Activated CD4-positive, alpha-beta T cell treated with anti-CD3 and anti-CD28 coated beads, Interleukin-2, amount 50 U/mL, for 24 hours (primary cell): Measurements from ENCODE around the gene TMEM134.

Source experiments
- DNase-seq, 2 donors: peaks; one replicate each; pipeline ENCODE4 v3.0.0-alpha.2; 2020; ENCODE audit warnings: low read depth in 1 of 2, low spot score in 1 of 2

Gene TMEM134

DNA sequence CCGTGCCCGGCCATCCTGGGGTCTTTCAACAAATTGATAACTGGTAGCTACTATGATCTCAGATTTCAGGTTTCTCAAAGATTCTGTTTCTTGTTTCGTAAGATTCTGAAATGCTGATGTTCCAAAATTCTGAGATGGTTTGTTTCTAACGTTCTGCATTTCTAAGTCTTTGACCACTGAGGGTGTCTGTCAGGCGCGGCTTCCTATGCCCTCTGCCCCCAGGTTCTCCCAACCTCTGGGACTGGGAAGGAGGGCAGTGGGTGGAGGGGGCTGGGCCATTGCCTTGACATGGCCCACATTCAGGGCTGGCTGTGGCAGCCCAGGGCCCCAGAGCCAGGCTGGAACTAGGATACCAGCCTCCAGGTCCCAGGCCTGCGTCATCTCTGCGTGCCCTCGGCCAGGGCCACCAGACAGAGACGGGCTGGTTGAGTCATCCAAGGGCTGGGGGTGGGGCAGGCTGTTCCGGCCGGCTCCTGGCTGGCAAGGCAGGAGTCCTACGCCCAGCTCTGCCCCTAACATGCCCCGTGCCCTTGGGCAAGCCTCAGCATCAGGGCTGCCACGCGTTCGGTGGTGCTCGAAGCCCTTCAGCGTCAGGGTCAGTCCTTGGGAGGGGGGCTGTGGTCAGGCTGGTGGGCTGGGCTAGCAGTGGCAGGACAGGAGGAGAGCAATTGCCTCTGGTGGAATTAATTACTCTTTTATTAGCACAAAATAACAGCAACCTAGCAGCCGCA, 5.2 kb downstream of the TMEM134 start:
- DNase-seq = no peak

GRCh38 chr11:67463186-67463585, 5.9 kb downstream of the TMEM134 start:
- no peak for DNase-seq

DNA sequence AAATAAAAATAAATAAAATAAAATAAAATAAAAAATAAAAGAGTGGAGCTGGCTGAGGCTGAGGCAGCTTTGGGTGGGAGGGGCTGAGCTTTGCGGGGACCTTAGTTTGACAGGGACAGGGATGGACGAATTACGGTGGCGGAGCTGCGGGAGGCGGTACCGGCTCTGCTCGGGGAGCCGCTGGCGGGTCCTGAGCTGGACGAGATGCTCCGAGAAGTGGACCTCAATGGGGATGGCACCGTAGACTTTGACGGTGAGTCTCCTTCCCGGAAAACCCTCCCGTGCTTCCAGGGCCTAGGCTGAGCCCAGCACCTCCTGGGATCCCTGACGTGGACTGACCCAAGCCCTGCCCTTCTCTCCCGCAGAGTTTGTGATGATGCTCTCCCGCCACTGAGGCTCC, 10.8 kb downstream of the TMEM134 start:
- no peak for DNase-seq

- DNase-seq = no peak
Observed at GRCh38 chr11:67457453-67457852, 11.6 kb downstream of the TMEM134 start.

- DNase-seq = no peak
Observed at GRCh38 chr11:67456068-67456705, 12.9 kb downstream of the TMEM134 start.

- no peak for DNase-seq
Observed at GRCh38 chr11:67455054-67455453, 14.0 kb downstream of the TMEM134 start, which contains the start of gene CABP4. Gene CABP4, plus strand, starts transcription at chr11:67455354. Its CDS starts 70 bp downstream, at chr11:67455424.

DNA sequence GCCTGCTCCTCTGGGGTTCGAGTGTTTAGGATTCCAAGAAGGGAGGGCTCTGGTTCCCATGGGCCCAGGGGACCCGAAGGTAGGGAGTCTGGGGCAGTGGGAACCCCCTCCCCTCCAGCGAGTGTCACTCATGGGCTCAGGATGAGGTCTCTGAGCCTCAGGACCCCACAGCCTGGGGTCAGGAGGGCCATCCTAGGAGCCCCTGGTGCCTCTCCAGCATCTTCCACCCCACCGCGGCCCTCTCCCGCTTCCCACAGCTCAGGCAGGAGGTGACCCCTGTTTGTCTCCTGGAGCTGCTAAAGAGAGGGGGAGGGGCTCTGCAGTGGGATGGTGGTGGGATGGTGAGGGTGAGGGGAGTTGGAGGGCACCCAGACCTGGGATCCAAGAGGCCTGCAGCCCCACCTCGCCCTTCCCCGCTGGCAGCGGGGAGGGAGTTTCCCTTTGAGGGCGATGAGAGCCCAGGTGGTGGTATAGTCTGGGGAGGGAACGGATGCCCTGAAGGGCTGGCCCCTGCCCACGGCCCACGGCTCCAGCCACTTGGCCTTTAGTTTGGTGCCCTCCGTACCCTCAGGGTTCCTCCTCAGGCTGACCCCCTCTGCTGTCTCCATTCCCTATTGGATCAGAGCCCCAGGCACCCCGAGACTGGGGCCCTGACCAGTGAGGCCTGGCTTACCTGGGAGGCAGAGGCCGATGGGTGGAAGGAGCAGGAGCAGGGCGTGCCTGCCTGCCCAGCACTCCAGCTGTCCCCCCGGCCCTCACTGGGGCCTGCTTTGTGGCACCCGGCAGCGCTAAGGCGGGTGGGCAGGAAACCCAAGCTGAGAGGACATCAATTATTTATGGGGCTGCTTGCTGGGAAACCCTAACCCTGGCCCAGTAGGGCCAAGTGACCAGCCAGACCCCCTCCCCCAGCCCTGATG, 15.0 kb downstream of the TMEM134 start:
- no peak for DNase-seq

DNA sequence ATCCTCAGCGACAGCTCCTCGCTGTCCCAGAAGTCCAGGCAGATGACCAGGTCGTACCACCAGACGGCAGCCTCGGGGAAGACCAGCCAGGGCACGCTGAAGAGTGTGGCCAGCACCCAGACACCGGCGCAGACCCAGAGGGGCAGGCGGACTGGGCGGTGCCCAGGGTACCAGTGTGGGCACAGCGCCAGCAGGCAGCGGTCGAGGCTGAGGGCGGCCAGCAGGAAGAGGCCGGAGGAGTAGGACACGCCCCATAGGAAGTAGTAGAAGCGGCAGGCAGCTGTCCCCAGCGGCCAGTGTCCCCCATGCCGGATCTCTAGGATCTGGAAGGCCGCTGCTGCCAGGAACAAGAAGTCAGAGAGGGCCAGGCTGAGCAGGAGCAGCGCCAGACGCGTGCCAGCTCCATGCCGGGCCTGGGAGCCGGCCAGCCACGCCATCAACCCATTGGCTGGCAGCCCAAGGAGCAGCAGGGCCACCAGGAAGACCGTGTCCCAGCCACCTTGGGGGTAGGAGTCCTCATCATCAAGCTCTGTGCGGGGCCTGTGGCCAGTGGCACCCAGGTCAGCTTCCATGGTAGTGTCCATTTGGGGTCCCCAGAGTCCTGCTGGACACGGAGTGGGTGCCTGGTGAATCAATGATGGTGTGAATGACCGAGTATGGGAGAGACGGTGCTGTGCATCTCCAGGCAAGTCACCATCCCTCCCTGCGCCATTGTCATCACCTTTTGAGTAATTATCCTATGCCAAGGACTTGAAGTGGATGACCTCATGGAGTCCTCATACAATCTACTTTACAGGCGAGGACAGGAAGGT, 16.7 kb downstream of the TMEM134 start, which contains the start of gene GPR152:
GPR152 (minus strand) TSS at position 589 of the 812 bp plus-strand sequence; CDS start at position 584, 5 bp downstream.
- DNase-seq = no peak

GRCh38 chr11:67451658-67451976, 17.4 kb downstream of the TMEM134 start:
- DNase-seq = no peak

GRCh38 chr11:67450796-67451657, 18.0 kb downstream of the TMEM134 start:
- no peak for DNase-seq

- DNase-seq = no peak
Observed at GRCh38 chr11:67449116-67449844, 19.8 kb downstream of the TMEM134 start.

DNA sequence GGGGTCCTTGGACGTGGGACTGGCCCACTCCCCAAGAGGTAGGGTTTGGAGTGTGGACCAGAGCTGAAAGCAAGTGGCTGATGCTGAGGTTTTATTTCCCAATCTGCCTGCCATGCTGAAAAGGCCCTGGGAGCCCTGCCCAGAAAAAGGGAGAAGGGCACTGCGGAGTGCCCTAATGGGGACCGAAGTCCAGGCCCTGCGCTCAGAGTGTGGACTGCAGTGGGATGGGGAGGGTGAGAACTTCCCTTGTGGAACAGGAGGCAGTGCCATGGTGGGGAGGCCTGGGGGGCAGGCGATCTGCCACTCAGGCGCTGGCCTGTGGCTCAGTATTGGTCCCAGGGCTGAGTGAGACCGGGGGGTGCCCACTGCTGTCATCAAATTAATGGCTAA, 20.8 kb downstream of the TMEM134 start:
- no peak for DNase-seq

GRCh38 chr11:67445515-67445914, 23.5 kb downstream of the TMEM134 start:
- no peak for DNase-seq

GRCh38 chr11:67442504-67443404, 26.3 kb downstream of the TMEM134 start:
- DNase-seq = no peak

GRCh38 chr11:67441731-67442351, 27.2 kb downstream of the TMEM134 start:
- no peak for DNase-seq

GRCh38 chr11:67441098-67441563, 27.9 kb downstream of the TMEM134 start:
- DNase-seq = no peak

DNA sequence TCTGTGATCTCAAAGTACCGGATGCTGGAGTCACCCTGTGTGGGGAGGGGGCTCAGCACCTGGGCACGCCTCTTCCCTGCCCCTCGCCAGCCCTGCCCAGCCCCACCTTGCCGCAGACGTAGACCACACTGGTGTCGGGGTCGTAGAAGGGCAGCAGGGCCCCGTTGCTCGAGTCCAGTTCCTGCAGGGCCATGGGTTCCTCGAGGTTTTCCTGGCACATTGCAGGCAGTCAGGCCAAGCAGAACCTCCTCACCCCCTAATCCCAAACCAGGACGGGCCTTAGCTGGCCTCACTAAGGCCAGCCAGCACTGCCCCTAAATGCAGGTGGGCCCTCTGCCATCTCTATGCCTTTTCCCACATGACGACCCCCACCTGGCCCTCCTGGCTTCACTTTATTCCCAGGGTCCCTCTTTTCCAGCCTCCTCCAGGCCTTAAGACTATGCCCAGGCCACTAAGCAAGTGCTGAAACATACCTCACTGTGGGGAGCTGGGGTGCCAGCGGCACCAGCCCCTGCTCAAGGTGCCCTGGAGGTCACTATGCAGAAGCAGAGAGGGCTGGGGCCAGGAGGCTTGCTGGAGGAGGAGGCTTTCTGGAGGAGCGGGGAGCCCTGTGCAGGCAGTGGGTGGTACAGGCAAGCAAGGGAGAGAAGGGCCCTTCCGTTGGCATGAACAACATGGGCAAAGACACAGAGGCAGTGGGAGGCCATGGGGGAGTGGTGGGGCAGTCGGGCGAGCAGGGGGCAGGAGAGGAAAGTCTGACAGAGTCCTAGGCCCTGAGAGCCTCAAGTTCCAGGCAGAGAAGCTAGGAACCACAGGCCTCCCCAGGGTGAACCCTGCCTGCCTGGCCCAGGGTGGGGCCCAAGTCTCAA, 28.6 kb downstream of the TMEM134 start:
- DNase-seq = no peak
